ENCODE measurements around the gene PPP1R14D. TPM values are rescaled to one million over a fixed set of nuclear protein-coding genes. Genes with fewer than 3 reads are reported as not detected.

PPP1R14D gene
- total RNA-seq, 1 donor from 2014 or later: not detected

- Mint-ChIP-seq H3K4me3 (no peak overlapping the region), H3K27me3 (ENCODE audit: insufficient read depth) (no peaks in the 10 kb centered on the region), H3K4me1 (ENCODE audit: low read depth) (peaks cover 23% of the 10 kb centered on the region), H3K36me3 (ENCODE audit: low read depth) (peaks cover 13% of the 10 kb centered on the region), H3K27ac (no peak overlapping the region), H3K9me3 (no peaks in the 10 kb centered on the region)
- DNase-seq (ENCODE audit: low spot score): no peak
- intact Hi-C loops (cut with micrococcal nuclease): no loop called here
Observed at GRCh38 chr15:40803688-40804087, 24.8 kb downstream of the PPP1R14D start.

GRCh38 chr15:40803076-40803475 is 25.4 kb downstream of the PPP1R14D start:
- Mint-ChIP-seq H3K4me3 (no peak overlapping the region), H3K27ac (no peak overlapping the region), H3K9me3 (no peaks in the 10 kb centered on the region), H3K4me1 (ENCODE audit: low read depth) (peaks cover 21% of the 10 kb centered on the region), H3K36me3 (ENCODE audit: low read depth) (peaks cover 16% of the 10 kb centered on the region), H3K27me3 (ENCODE audit: insufficient read depth) (no peaks in the 10 kb centered on the region)
- intact Hi-C loops (cut with micrococcal nuclease): no loop called here
- no peak for DNase-seq (ENCODE audit: low spot score)

DNA sequence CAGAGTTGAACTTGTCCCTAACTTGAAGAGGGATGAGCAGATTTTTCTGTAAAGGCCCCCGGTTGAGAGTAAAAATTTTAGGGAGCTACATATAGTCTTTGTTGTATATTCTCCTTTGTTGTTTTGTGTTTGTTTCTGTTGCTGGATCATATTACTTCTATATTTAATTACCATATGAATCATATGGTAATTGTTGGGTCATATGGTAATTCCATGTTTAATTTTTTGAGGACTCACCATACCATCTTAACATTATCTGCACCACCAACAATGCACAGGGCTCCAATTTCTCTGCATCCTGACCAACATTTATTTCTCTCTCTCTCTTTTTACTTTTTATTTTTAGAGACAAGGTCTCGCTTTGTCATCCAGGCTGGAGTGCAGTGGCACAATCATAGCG is 29.0 kb downstream of the PPP1R14D start:
- Mint-ChIP-seq H3K27me3 (ENCODE audit: insufficient read depth) (no peaks in the 10 kb centered on the region), H3K4me3 (no peak overlapping the region), H3K9me3 (no peaks in the 10 kb centered on the region), H3K36me3 (ENCODE audit: low read depth) (peaks cover 18% of the 10 kb centered on the region), H3K4me1 (ENCODE audit: low read depth) (peaks cover 16% of the 10 kb centered on the region), H3K27ac (peak overlapping the region; percentile 48)
- intact Hi-C loops (cut with micrococcal nuclease): no loop called here
- no peak for DNase-seq (ENCODE audit: low spot score)

- Mint-ChIP-seq H3K4me1 (ENCODE audit: low read depth) (peaks cover 24% of the 10 kb centered on the region), H3K9me3 (no peaks in the 10 kb centered on the region), H3K4me3 (no peak overlapping the region), H3K27me3 (ENCODE audit: insufficient read depth) (no peaks in the 10 kb centered on the region), H3K36me3 (ENCODE audit: low read depth) (peaks cover 20% of the 10 kb centered on the region), H3K27ac (no peak overlapping the region)
- intact Hi-C loops (cut with micrococcal nuclease): no loop called here
- no peak for DNase-seq (ENCODE audit: low spot score)
Observed at GRCh38 chr15:40796512-40796911, 32.0 kb downstream of the PPP1R14D start.

- H3K27ac Mint-ChIP-seq: no peak overlapping the region
- no peak overlapping the region for H3K4me3 Mint-ChIP-seq
- H3K4me1 Mint-ChIP-seq (ENCODE audit: low read depth): peaks cover 24% of the 10 kb centered on the region
- no peaks in the 10 kb centered on the region for H3K27me3 Mint-ChIP-seq (ENCODE audit: insufficient read depth)
- DNase-seq (ENCODE audit: low spot score): no peak
- peaks cover 17% of the 10 kb centered on the region for H3K36me3 Mint-ChIP-seq (ENCODE audit: low read depth)
- intact Hi-C loops (cut with micrococcal nuclease): no loop called here
- H3K9me3 Mint-ChIP-seq: no peaks in the 10 kb centered on the region
Observed at GRCh38 chr15:40796041-40796440, 32.5 kb downstream of the PPP1R14D start.

GRCh38 chr15:40793216-40793989 is 35.1 kb downstream of the PPP1R14D start:
- Mint-ChIP-seq H3K27me3 (ENCODE audit: insufficient read depth) (no peaks in the 10 kb centered on the region), H3K27ac (no peak overlapping the region), H3K36me3 (ENCODE audit: low read depth) (peaks cover 19% of the 10 kb centered on the region), H3K4me3 (no peak overlapping the region), H3K4me1 (ENCODE audit: low read depth) (peaks cover 15% of the 10 kb centered on the region), H3K9me3 (no peaks in the 10 kb centered on the region)
- intact Hi-C loops (cut with micrococcal nuclease): no loop called here
- DNase-seq (ENCODE audit: low spot score): no peak

DNA sequence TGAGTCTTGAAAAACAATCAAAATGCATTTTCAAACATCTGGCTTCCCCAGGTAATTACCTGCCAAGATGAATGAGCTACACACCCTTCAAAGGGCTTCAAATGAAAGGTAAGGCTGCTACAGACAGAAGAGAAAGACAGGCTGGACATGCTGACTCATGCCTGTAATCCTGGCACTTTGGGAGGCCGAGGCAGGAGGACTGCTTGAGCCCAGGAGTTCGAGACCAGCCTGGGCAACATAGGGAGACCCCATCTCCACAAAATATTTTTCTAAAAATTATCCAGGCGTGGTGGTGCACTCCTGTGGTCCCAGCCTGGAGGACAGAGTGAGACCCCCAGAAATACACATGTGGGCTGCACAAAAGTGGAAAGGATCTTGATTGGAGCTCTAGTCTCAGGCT is 36.1 kb downstream of the PPP1R14D start:
- intact Hi-C loops (cut with micrococcal nuclease): no loop called here
- H3K4me3 Mint-ChIP-seq: no peak overlapping the region
- no peaks in the 10 kb centered on the region for H3K9me3 Mint-ChIP-seq
- no peak for DNase-seq (ENCODE audit: low spot score)
- peaks cover 11% of the 10 kb centered on the region for H3K36me3 Mint-ChIP-seq (ENCODE audit: low read depth)
- no peaks in the 10 kb centered on the region for H3K27me3 Mint-ChIP-seq (ENCODE audit: insufficient read depth)
- peaks cover 15% of the 10 kb centered on the region for H3K4me1 Mint-ChIP-seq (ENCODE audit: low read depth)
- no peak overlapping the region for H3K27ac Mint-ChIP-seq

GRCh38 chr15:40790718-40791117 is 37.8 kb downstream of the PPP1R14D start:
- no peak overlapping the region for H3K27ac Mint-ChIP-seq
- DNase-seq (ENCODE audit: low spot score): no peak
- H3K9me3 Mint-ChIP-seq: no peaks in the 10 kb centered on the region
- peaks cover 11% of the 10 kb centered on the region for H3K36me3 Mint-ChIP-seq (ENCODE audit: low read depth)
- peaks cover 27% of the 10 kb centered on the region for H3K4me1 Mint-ChIP-seq (ENCODE audit: low read depth)
- intact Hi-C loops (cut with micrococcal nuclease): no loop called here
- H3K4me3 Mint-ChIP-seq: no peak overlapping the region
- H3K27me3 Mint-ChIP-seq (ENCODE audit: insufficient read depth): no peaks in the 10 kb centered on the region

DNA sequence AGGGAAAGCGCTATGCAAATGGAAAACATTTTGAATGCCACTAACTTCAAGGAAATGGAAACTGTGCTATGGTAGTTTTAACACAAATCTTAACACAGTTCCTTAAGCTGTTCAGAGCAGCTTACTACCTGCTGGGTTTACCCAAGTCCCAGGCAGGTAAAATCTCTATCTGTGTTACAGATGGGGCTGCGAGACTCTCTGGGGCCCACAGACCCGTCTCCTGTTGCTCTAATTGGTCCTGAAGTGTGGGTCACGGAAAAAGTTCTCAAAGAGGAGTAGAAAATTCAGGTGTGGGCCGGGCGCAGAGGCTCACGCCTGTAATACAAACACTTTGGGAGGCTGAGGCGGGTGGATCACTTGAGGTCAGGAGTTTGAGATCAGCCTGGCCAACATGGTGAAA is 38.5 kb downstream of the PPP1R14D start:
- no peak overlapping the region for H3K27ac Mint-ChIP-seq
- H3K9me3 Mint-ChIP-seq: no peaks in the 10 kb centered on the region
- H3K4me3 Mint-ChIP-seq: no peak overlapping the region
- intact Hi-C loops (cut with micrococcal nuclease): no loop called here
- peaks cover 27% of the 10 kb centered on the region for H3K4me1 Mint-ChIP-seq (ENCODE audit: low read depth)
- DNase-seq (ENCODE audit: low spot score): no peak
- H3K27me3 Mint-ChIP-seq (ENCODE audit: insufficient read depth): no peaks in the 10 kb centered on the region
- H3K36me3 Mint-ChIP-seq (ENCODE audit: low read depth): peaks cover 11% of the 10 kb centered on the region

GRCh38 chr15:40789119-40789518 is 39.4 kb downstream of the PPP1R14D start:
- H3K4me1 Mint-ChIP-seq (ENCODE audit: low read depth): peaks cover 27% of the 10 kb centered on the region
- no peak for DNase-seq (ENCODE audit: low spot score)
- no peak overlapping the region for H3K27ac Mint-ChIP-seq
- no peak overlapping the region for H3K4me3 Mint-ChIP-seq
- intact Hi-C loops (cut with micrococcal nuclease): no loop called here
- no peaks in the 10 kb centered on the region for H3K9me3 Mint-ChIP-seq
- no peaks in the 10 kb centered on the region for H3K27me3 Mint-ChIP-seq (ENCODE audit: insufficient read depth)
- H3K36me3 Mint-ChIP-seq (ENCODE audit: low read depth): peaks cover 11% of the 10 kb centered on the region

GRCh38 chr15:40787991-40788390 is 40.5 kb downstream of the PPP1R14D start:
- Mint-ChIP-seq H3K4me1 (ENCODE audit: low read depth) (peaks cover 25% of the 10 kb centered on the region), H3K27me3 (ENCODE audit: insufficient read depth) (no peaks in the 10 kb centered on the region), H3K36me3 (ENCODE audit: low read depth) (peaks cover 4% of the 10 kb centered on the region), H3K9me3 (no peaks in the 10 kb centered on the region), H3K27ac (peak overlapping the region; percentile 58), H3K4me3 (no peak overlapping the region)
- intact Hi-C loops (cut with micrococcal nuclease): no loop called here
- DNase-seq (ENCODE audit: low spot score): no peak

- no peaks in the 10 kb centered on the region for H3K27me3 Mint-ChIP-seq (ENCODE audit: insufficient read depth)
- H3K4me1 Mint-ChIP-seq (ENCODE audit: low read depth): peaks cover 25% of the 10 kb centered on the region
- intact Hi-C loops (cut with micrococcal nuclease): no loop called here
- H3K27ac Mint-ChIP-seq: peak overlapping the region; percentile 58
- H3K36me3 Mint-ChIP-seq (ENCODE audit: low read depth): peaks cover 6% of the 10 kb centered on the region
- H3K4me3 Mint-ChIP-seq: no peak overlapping the region
- DNase-seq (ENCODE audit: low spot score): no peak
- H3K9me3 Mint-ChIP-seq: no peaks in the 10 kb centered on the region
Observed at GRCh38 chr15:40787344-40787841, 41.1 kb downstream of the PPP1R14D start.

GRCh38 chr15:40785814-40786213 is 42.7 kb downstream of the PPP1R14D start:
- H3K4me1 Mint-ChIP-seq (ENCODE audit: low read depth): peaks cover 25% of the 10 kb centered on the region
- H3K9me3 Mint-ChIP-seq: no peaks in the 10 kb centered on the region
- no peak overlapping the region for H3K27ac Mint-ChIP-seq
- intact Hi-C loops (cut with micrococcal nuclease): no loop called here
- no peak overlapping the region for H3K4me3 Mint-ChIP-seq
- no peak for DNase-seq (ENCODE audit: low spot score)
- H3K27me3 Mint-ChIP-seq (ENCODE audit: insufficient read depth): no peaks in the 10 kb centered on the region
- peaks cover 6% of the 10 kb centered on the region for H3K36me3 Mint-ChIP-seq (ENCODE audit: low read depth)

All from activated T-helper 1 cell treated with anti-CD3 and anti-CD28 coated beads, Interleukin-12 subunit alpha, Interleukin-12 subunit beta, Interleukin-2, Interleukin-4 antibody, amounts not matched to agents 30 ng/mL and 10 ng/mL and 1 ng/mL, durations not matched to agents 14 hours and 24 hours and 36 hours (primary cell).